ENCODE measurements around the gene RIOX2. TPM values are rescaled to one million over a fixed set of nuclear protein-coding genes. Genes with fewer than 3 reads are reported as not detected.
"Not testable (repeated sequence)": the region's sequence is repeated elsewhere in the genome, so short reads cannot be mapped to it uniquely, and the experiment has no call there.

The RIOX2 gene
- 13.6 and 24.1 TPM in 2 replicates for total RNA-seq (2014; rRNA removed; shearing (Covaris generic); ENCODE audit: low replicate concordance)

DNA sequence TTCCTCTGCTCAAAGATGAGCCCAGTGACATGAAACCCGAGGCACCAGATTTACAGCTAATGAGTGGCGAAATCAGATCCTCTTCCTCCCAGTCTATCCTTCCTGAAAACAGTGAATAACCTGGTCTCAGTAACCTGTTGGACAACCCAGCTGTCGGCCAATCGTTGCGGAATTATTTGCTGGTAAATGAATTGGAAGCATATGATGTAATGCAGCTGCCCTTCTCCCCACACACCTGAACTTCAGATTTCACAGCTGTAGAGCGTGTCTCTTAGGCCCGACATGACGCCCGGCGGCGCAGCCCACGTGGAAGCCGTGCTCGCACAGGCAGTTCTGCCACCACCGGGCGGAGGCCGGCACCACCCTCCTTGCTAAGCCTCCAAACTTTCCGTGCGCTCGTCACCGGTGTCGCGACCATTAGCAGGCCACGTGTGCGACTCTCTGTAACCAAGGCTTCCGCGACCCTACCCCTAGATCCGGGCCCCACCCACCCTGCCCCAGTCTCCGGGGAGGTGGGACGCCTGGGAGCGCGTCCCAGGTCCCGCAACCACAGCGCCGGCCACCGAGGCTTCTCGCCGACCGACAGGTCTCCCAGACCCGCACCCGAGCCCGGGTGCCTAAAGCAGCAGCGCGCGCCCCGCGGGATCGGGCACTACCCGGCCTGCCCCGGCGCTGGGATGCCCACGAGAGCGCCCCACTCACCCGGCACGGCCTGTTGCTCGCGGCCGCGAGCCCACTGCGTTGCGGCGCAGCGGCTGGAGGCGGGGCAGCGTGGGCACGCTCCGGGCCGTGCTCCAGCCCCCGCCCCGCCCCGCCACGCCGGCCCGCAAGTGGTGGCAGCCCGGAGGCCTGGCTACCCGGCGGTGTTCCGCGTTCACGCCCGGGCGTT is at the start of gene RIOX2:
Gene RIOX2, minus strand, starts transcription at position 753 of the 889 bp plus-strand sequence. CDS start 4,838 bp downstream, outside the sequence.
- in situ Hi-C loops (cut with HindIII; ENCODE audit: low pct_unique_long_range_greater_than_20kb, low sequenced_read_pairs): no loop called here
- peak; percentile 58 for DNase-seq (ENCODE audit: low read depth)

DNA sequence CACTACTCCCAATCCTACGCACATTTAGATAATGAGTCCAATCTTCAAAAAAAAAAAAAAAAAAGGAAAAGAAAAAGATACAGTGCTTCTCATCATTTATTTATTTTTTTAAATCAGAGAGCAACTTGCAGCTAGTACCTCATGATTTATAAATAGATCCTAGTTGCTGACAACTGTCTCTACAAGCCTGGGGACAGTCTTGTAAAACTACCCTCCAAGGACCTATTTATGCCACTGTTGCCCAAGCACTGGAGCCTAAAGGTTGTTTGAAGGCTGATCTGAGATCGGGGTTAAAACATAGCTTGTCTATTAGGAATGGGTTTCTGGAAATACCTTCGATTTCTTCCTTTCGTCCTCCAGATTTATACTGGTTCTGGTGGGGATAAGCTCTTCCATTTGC is 48.2 kb upstream of the RIOX2 start:
- no peak for DNase-seq (ENCODE audit: low read depth)
- in situ Hi-C loops (cut with HindIII; ENCODE audit: low pct_unique_long_range_greater_than_20kb, low sequenced_read_pairs): no loop called here

- in situ Hi-C loops (cut with HindIII; ENCODE audit: low pct_unique_long_range_greater_than_20kb, low sequenced_read_pairs): no loop called here
- DNase-seq (ENCODE audit: low read depth): no peak
Measured at GRCh38 chr3:98018301-98018700, 46.1 kb upstream of the RIOX2 start.

DNA sequence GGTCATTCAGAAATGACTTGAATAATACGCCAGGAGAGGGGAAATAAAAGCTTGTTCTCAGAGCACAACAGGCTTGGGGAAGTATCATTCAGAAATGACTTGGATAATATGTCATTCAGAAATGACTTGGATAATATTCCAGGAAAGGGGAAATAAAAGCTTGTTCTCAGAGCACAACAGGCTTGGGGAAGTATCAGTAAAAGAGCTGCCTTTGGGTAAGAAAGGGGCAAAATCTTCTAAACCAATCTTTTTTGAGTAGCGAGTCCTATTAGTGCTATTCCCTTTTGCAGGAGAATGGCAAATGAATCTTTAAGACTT is 42.0 kb upstream of the RIOX2 start:
- no peak for DNase-seq (ENCODE audit: low read depth)
- in situ Hi-C loops (cut with HindIII; ENCODE audit: low pct_unique_long_range_greater_than_20kb, low sequenced_read_pairs): no loop called here

- in situ Hi-C loops (cut with HindIII; ENCODE audit: low pct_unique_long_range_greater_than_20kb, low sequenced_read_pairs): no loop called here
- peak; percentile 42 for DNase-seq (ENCODE audit: low read depth)
Measured at GRCh38 chr3:98013411-98014267, 41.4 kb upstream of the RIOX2 start.

DNA sequence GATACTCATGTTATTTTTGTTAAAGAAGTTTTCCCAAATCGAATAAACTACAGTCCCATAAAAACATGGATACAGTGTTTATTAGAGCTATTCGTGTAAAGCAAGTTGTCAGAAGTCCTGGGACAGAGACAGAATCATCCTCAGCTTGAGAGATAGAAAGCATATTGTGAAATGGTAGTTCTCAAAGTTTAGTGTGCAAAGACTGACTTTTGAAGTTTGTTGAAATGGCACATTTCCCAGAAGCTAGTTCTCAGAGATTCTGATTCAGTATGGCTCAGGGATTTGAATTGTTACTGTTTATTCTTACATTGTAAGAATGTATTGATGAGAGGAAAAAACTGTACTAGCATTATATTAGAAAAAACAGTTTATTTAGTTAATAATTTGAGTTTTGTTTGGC is 40.7 kb upstream of the RIOX2 start:
- DNase-seq (ENCODE audit: low read depth): no peak
- in situ Hi-C loops (cut with HindIII; ENCODE audit: low pct_unique_long_range_greater_than_20kb, low sequenced_read_pairs): no loop called here

- in situ Hi-C loops (cut with HindIII; ENCODE audit: low pct_unique_long_range_greater_than_20kb, low sequenced_read_pairs); DNase-seq (ENCODE audit: low read depth): not testable (repeated sequence)
Measured at GRCh38 chr3:98010883-98011449, 38.7 kb upstream of the RIOX2 start.

DNA sequence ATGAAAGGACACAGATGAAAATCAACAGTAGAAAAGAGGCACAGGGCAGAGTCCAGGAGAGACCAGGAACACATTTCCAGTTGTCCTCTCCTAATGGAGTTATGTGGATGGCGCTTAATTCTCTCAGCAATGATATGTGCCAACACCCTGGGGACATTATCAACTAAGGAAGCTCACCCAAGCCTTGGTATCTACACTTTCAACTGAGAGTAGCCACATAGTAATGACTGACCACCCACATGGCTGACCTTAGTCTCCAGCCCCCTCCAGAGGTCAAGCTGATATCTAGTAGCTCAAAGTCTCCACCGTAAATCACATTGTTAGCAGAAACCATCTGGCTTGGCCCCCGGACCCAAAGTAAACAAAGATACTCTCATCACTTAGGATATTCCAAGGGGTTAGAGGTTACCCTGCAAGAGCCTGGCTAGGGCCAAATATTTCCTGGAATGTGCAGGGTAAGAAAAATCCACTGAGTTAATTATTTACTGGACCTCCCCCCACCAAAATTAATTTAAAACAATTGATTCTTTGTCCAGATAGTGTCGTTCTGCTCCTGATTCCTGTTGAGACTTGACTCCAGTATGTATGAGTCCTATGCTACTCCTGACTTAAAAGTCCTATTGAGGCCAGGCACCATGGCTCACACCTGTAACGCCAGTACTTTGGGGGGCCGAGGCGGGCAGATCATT is 38.1 kb upstream of the RIOX2 start:
- in situ Hi-C loops (cut with HindIII; ENCODE audit: low pct_unique_long_range_greater_than_20kb, low sequenced_read_pairs): no loop called here
- no peak for DNase-seq (ENCODE audit: low read depth)

DNA sequence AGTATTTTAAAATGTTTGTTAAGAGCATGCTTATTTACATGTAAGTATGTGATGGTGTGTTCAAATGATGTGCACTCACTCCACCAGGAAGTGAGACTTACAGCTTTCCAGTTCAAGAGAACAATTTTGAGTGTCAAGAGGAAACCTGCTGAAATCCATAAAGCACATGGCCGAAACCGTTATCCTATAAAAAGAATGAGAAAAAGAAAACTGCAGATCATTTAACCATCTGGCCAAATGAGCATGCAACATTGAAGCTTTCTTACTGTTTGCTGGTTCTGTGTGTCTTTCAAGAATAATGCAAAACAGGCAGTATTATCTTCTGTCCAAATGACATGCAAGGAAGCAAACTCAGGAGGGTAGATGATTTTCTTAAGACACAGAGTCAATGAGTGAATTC is 36.6 kb upstream of the RIOX2 start:
- in situ Hi-C loops (cut with HindIII; ENCODE audit: low pct_unique_long_range_greater_than_20kb, low sequenced_read_pairs): no loop called here
- DNase-seq (ENCODE audit: low read depth): no peak

- no peak for DNase-seq (ENCODE audit: low read depth)
- in situ Hi-C loops (cut with HindIII; ENCODE audit: low pct_unique_long_range_greater_than_20kb, low sequenced_read_pairs): no loop called here
Measured at GRCh38 chr3:98005438-98005837, 33.2 kb upstream of the RIOX2 start.

- in situ Hi-C loops (cut with HindIII; ENCODE audit: low pct_unique_long_range_greater_than_20kb, low sequenced_read_pairs): no loop called here
- DNase-seq (ENCODE audit: low read depth): no peak
Measured at GRCh38 chr3:98004721-98005120, 32.5 kb upstream of the RIOX2 start.

GRCh38 chr3:98003306-98003969 is 31.2 kb upstream of the RIOX2 start:
- DNase-seq (ENCODE audit: low read depth): no peak
- in situ Hi-C loops (cut with HindIII; ENCODE audit: low pct_unique_long_range_greater_than_20kb, low sequenced_read_pairs): no loop called here

- no peak for DNase-seq (ENCODE audit: low read depth)
- in situ Hi-C loops (cut with HindIII; ENCODE audit: low pct_unique_long_range_greater_than_20kb, low sequenced_read_pairs): no loop called here
Measured at GRCh38 chr3:98002717-98003116, 30.5 kb upstream of the RIOX2 start.

GRCh38 chr3:97999994-98000393 is 27.8 kb upstream of the RIOX2 start:
- in situ Hi-C loops (cut with HindIII; ENCODE audit: low pct_unique_long_range_greater_than_20kb, low sequenced_read_pairs): no loop called here
- no peak for DNase-seq (ENCODE audit: low read depth)

- in situ Hi-C loops (cut with HindIII; ENCODE audit: low pct_unique_long_range_greater_than_20kb, low sequenced_read_pairs): no loop called here
- DNase-seq (ENCODE audit: low read depth): no peak
Measured at GRCh38 chr3:97999103-97999502, 26.9 kb upstream of the RIOX2 start.

DNA sequence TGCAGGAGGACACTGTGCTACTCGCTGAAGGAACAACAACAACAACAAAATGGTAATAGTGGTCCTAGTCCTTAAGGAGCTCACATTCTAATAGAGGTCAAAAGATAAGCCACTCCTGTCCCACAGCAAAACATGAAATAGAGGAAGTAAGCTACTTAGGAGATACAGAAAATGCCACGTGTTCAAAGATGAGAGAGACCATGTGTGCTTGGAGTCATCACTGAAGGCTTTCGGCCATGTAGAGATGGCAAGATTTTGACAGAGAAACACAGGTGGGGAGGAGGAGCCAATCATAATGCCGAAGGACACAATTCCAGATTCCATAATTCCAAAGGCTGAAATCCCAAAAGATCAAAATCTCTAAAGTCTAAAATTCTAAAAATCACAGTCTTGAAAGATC is 24.8 kb upstream of the RIOX2 start:
- in situ Hi-C loops (cut with HindIII; ENCODE audit: low pct_unique_long_range_greater_than_20kb, low sequenced_read_pairs): no loop called here
- no peak for DNase-seq (ENCODE audit: low read depth)

DNA sequence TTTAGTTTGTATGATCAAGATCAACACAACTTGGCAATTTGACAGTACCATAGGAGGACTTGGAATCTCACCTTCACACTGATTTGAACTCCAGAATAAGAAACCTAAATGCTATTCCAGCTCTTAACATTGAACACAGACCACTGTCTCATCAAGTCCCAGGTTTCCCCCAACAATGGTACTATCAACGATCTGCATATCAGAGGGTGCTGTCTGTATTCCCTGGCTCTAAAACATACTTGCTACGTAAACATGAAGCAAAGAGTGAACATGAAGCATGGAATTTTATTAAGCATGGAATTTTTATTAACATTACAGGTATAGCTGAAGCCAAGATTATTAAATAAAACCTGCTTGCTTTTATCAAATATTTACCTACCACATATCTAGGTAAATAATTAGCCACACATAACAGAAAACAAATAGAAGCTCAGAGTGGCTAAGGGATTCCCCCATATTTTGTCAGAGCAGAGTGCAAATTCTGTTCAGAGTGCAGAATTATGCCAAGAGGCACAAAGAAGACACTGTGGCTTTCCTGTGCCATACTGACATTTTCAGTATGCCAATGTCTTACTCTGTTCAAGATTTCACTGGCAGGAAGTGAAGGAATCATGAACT is 22.2 kb upstream of the RIOX2 start:
- in situ Hi-C loops (cut with HindIII; ENCODE audit: low pct_unique_long_range_greater_than_20kb, low sequenced_read_pairs): no loop called here
- no peak for DNase-seq (ENCODE audit: low read depth)

DNA sequence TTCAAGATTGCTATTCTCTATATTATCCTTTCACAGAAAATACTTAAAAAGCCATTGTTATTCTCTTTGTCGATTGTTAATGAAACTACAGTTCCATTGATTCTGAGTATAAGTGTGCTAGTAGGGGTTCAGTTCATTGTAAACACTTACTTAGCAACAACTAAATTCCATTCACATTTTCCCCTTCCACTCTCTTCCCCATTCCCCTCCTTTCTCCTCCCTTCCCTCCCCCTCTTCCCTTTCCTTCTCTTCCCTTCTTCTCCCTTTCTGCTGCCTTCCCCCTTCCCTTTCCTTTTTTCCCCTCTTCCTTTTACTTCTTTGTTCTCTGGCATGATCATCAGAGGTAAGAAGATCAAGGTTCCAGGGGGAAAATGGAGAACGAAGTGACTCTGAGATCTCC is 21.3 kb upstream of the RIOX2 start:
- in situ Hi-C loops (cut with HindIII; ENCODE audit: low pct_unique_long_range_greater_than_20kb, low sequenced_read_pairs): no loop called here
- DNase-seq (ENCODE audit: low read depth): no peak
